ENCODE measurements around the gene SCNM1. TPM values are rescaled to one million over a fixed set of nuclear protein-coding genes. Genes with fewer than 3 reads are reported as not detected.
A peak's percentile ranks its signal among the peaks of the same experiment; 100 is the strongest.
"Not testable (repeated sequence)": the region's sequence is repeated elsewhere in the genome, so short reads cannot be mapped to it uniquely, and the experiment has no call there.

The SCNM1 gene
- total and polyA plus RNA-seq, 9 donors: 32.9 to 53.6 (median 36.9) TPM

GRCh38 chr1:151189637-151190445, 23.9 kb downstream of the SCNM1 start, which contains the start of gene VPS72:
Gene VPS72, minus strand, starts transcription at chr1:151190197. Its CDS starts 76 bp downstream, at chr1:151190121.
- Histone ChIP-seq H3K36me3 (ENCODE audit: control insufficient read depth, insufficient read depth, low read length) (peaks cover 13% of the 10 kb centered on the region), H3K4me1 (ENCODE audit: control insufficient read depth, insufficient read depth, low read length) (peaks cover 12% of the 10 kb centered on the region), H3K4me3 (ENCODE audit: low read length) (peak within 1 kb of the TSS; percentile 83), H3K9me3 (replicated peaks; ENCODE audit: control insufficient read depth, low read depth, low read length) (no peaks in the 10 kb centered on the region), H3K27me3 (ENCODE audit: control insufficient read depth, insufficient read depth, low read length) (no peaks in the 10 kb centered on the region), H3K27ac (ENCODE audit: low read length) (peak within 1 kb of the TSS; percentile 95)
- 0% methylated on average over 40 of the region's 42 CpGs for WGBS (ENCODE audit: insufficient coverage)
- peak; percentile 97 for DNase-seq

- Histone ChIP-seq H3K9me3 (replicated peaks; ENCODE audit: control insufficient read depth, low read depth, low read length) (no peaks in the 10 kb centered on the region), H3K36me3 (ENCODE audit: control insufficient read depth, insufficient read depth, low read length) (no peaks in the 10 kb centered on the region), H3K4me1 (ENCODE audit: control insufficient read depth, insufficient read depth, low read length) (peaks cover 15% of the 10 kb centered on the region), H3K27me3 (ENCODE audit: control insufficient read depth, insufficient read depth, low read length) (no peaks in the 10 kb centered on the region), H3K4me3 (ENCODE audit: low read length) (no peak overlapping the region), H3K27ac (ENCODE audit: low read length) (no peak overlapping the region)
- WGBS (ENCODE audit: insufficient coverage): 53% methylated on average over 2 of the region's 7 CpGs
- no peak for DNase-seq
These were observed 26.1 kb downstream of the SCNM1 start for GRCh38 chr1:151192047-151192446.

GRCh38 chr1:151193304-151193703, 27.4 kb downstream of the SCNM1 start:
- H3K4me1 ChIP-seq (ENCODE audit: control insufficient read depth, insufficient read depth, low read length): peaks cover 17% of the 10 kb centered on the region
- H3K36me3 ChIP-seq (ENCODE audit: control insufficient read depth, insufficient read depth, low read length): no peaks in the 10 kb centered on the region
- no peak overlapping the region for H3K27ac ChIP-seq (ENCODE audit: low read length)
- 72% methylated on average over 5 of the region's 6 CpGs for WGBS (ENCODE audit: insufficient coverage)
- no peak overlapping the region for H3K4me3 ChIP-seq (ENCODE audit: low read length)
- no peak for DNase-seq
- H3K9me3 ChIP-seq (replicated peaks; ENCODE audit: control insufficient read depth, low read depth, low read length): no peaks in the 10 kb centered on the region
- H3K27me3 ChIP-seq (ENCODE audit: control insufficient read depth, insufficient read depth, low read length): no peaks in the 10 kb centered on the region

- Histone ChIP-seq H3K4me3 (ENCODE audit: low read length) (no peak overlapping the region), H3K9me3 (replicated peaks; ENCODE audit: control insufficient read depth, low read depth, low read length) (no peaks in the 10 kb centered on the region), H3K4me1 (ENCODE audit: control insufficient read depth, insufficient read depth, low read length) (peaks cover 12% of the 10 kb centered on the region), H3K36me3 (ENCODE audit: control insufficient read depth, insufficient read depth, low read length) (no peaks in the 10 kb centered on the region), H3K27ac (ENCODE audit: low read length) (no peak overlapping the region), H3K27me3 (ENCODE audit: control insufficient read depth, insufficient read depth, low read length) (no peaks in the 10 kb centered on the region)
- no peak for DNase-seq
- no CpG with 5 or more reads among the region's 1 CpG for WGBS (ENCODE audit: insufficient coverage)
These were observed 27.9 kb downstream of the SCNM1 start for GRCh38 chr1:151193856-151194255.

GRCh38 chr1:151194894-151195594, 29.1 kb downstream of the SCNM1 start:
- H3K36me3 ChIP-seq (ENCODE audit: control insufficient read depth, insufficient read depth, low read length); H3K27ac ChIP-seq (ENCODE audit: low read length); H3K4me3 ChIP-seq (ENCODE audit: low read length); H3K9me3 ChIP-seq (replicated peaks; ENCODE audit: control insufficient read depth, low read depth, low read length); H3K27me3 ChIP-seq (ENCODE audit: control insufficient read depth, insufficient read depth, low read length): not testable (repeated sequence)
- peak; percentile 49 for DNase-seq
- WGBS (ENCODE audit: insufficient coverage): 93% methylated on average over 3 of the region's 17 CpGs
- H3K4me1 ChIP-seq (ENCODE audit: control insufficient read depth, insufficient read depth, low read length): peaks cover 15% of the 10 kb centered on the region

- Histone ChIP-seq H3K27me3 (ENCODE audit: control insufficient read depth, insufficient read depth, low read length) (no peaks in the 10 kb centered on the region), H3K4me3 (ENCODE audit: low read length) (no peak overlapping the region), H3K36me3 (ENCODE audit: control insufficient read depth, insufficient read depth, low read length) (no peaks in the 10 kb centered on the region), H3K9me3 (replicated peaks; ENCODE audit: control insufficient read depth, low read depth, low read length) (no peaks in the 10 kb centered on the region), H3K27ac (ENCODE audit: low read length) (peak overlapping the region; percentile 9), H3K4me1 (ENCODE audit: control insufficient read depth, insufficient read depth, low read length) (peaks cover 19% of the 10 kb centered on the region)
- peak; percentile 93 for DNase-seq
- no CpG with 5 or more reads among the region's 14 CpGs for WGBS (ENCODE audit: insufficient coverage)
These were observed 30.4 kb downstream of the SCNM1 start for GRCh38 chr1:151196292-151196800.

GRCh38 chr1:151197863-151198253, 31.9 kb downstream of the SCNM1 start:
- WGBS (ENCODE audit: insufficient coverage): 0% methylated on average over 1 of the region's 10 CpGs
- peaks cover 19% of the 10 kb centered on the region for H3K4me1 ChIP-seq (ENCODE audit: control insufficient read depth, insufficient read depth, low read length)

GRCh38 chr1:151198254-151199127, 32.5 kb downstream of the SCNM1 start, which contains the start of gene PIP5K1A:
Gene PIP5K1A, plus strand, starts transcription at chr1:151198552. Its CDS starts 445 bp downstream, at chr1:151198997.
- Histone ChIP-seq H3K9me3 (replicated peaks; ENCODE audit: control insufficient read depth, low read depth, low read length) (no peaks in the 10 kb centered on the region), H3K27ac (ENCODE audit: low read length) (peak within 1 kb of the TSS; percentile 97), H3K36me3 (ENCODE audit: control insufficient read depth, insufficient read depth, low read length) (peaks cover 7% of the 10 kb centered on the region), H3K4me3 (ENCODE audit: low read length) (peak within 1 kb of the TSS; percentile 100), H3K4me1 (ENCODE audit: control insufficient read depth, insufficient read depth, low read length) (peaks cover 19% of the 10 kb centered on the region), H3K27me3 (ENCODE audit: control insufficient read depth, insufficient read depth, low read length) (no peaks in the 10 kb centered on the region)
- under 1% methylated on average over 59 of the region's 60 CpGs for WGBS (ENCODE audit: insufficient coverage)
- DNase-seq: peak; percentile 100

More at GRCh38 chr1:151197863-151198253, 31.9 kb downstream of the SCNM1 start:
- Histone ChIP-seq H3K27me3 (ENCODE audit: control insufficient read depth, insufficient read depth, low read length) (no peaks in the 10 kb centered on the region), H3K9me3 (replicated peaks; ENCODE audit: control insufficient read depth, low read depth, low read length) (no peaks in the 10 kb centered on the region), H3K36me3 (ENCODE audit: control insufficient read depth, insufficient read depth, low read length) (peaks cover 4% of the 10 kb centered on the region), H3K27ac (ENCODE audit: low read length) (peak overlapping the region; percentile 97), H3K4me3 (ENCODE audit: low read length) (peak overlapping the region; percentile 100)
- no peak for DNase-seq

GRCh38 chr1:151199873-151200581, 34.1 kb downstream of the SCNM1 start:
- Histone ChIP-seq H3K27ac (ENCODE audit: low read length) (peak overlapping the region; percentile 97), H3K36me3 (ENCODE audit: control insufficient read depth, insufficient read depth, low read length) (peaks cover 7% of the 10 kb centered on the region), H3K9me3 (replicated peaks; ENCODE audit: control insufficient read depth, low read depth, low read length) (no peaks in the 10 kb centered on the region), H3K4me1 (ENCODE audit: control insufficient read depth, insufficient read depth, low read length) (peaks cover 19% of the 10 kb centered on the region), H3K4me3 (ENCODE audit: low read length) (peak overlapping the region; percentile 100), H3K27me3 (ENCODE audit: control insufficient read depth, insufficient read depth, low read length) (no peaks in the 10 kb centered on the region)
- peak; percentile 70 for DNase-seq
- WGBS (ENCODE audit: insufficient coverage): 15% methylated on average over 5 of the region's 11 CpGs

All from muscle of leg (tissue), 11 donors.